Panc1 (cell line): ENCODE data around the gene NELFB. TPM values are rescaled to one million over a fixed set of nuclear protein-coding genes. Genes with fewer than 3 reads are reported as not detected.

Source experiments
- ATAC-seq: fragments of 200-7000 bp; cut with Tn5 transposase; 2 replicates; pipeline ENCODE4 v1.9.1; 2020; ENCODE audit warnings: mild to moderate bottlenecking, moderate library complexity
- BruUV-seq: library from RNA; stranded (reverse); fragments of 400-500 nt; replicated peaks from 2 replicates; lab custom pipeline; 2021; lab: Mats Ljungman, UMichigan
- CTCF ChIA-PET: fragments of 300-600 bp; sonication (Branson Sonifier 250); formaldehyde crosslinking; loops from one replicate; lab custom pipeline; 2022; ENCODE audit warnings: antibody characterized with exemption; lab: Charles Lee
- POLR2A ChIA-PET: fragments of 300-600 bp; sonication (Branson Sonifier 250); formaldehyde crosslinking; loops from one replicate; lab custom pipeline; 2022; ENCODE audit warnings: antibody characterized with exemption; lab: Charles Lee
- DNase-seq: peaks from one replicate; pipeline ENCODE4 v3.0.0-alpha.2; 2010; ENCODE audit warnings: low read depth, low spot score
- H3K27ac ChIP-seq: 2 replicates; pipeline ENCODE4 v1.5.1; 2011; ENCODE audit warnings: mild to moderate bottlenecking, low read length, inconsistent platforms
- H3K27me3 ChIP-seq: fragments of 200-500 bp; sonication (Bioruptor generic); 2 replicates; pipeline ENCODE4 v1.6.0; 2014; ENCODE audit warnings: low read length, inconsistent platforms; ENCODE audit not compliant: control insufficient read depth, insufficient read depth
- H3K36me3 ChIP-seq: fragments of 200-500 bp; sonication (Bioruptor generic); 2 replicates; pipeline ENCODE4 v1.5.1; 2014; ENCODE audit warnings: inconsistent platforms, mild to moderate bottlenecking, low read length, moderate library complexity; ENCODE audit not compliant: control insufficient read depth, insufficient read depth
- H3K4me1 ChIP-seq: 2 replicates; pipeline ENCODE4 v1.5.1; 2011; ENCODE audit warnings: inconsistent platforms, mild to moderate bottlenecking, low read length, moderate library complexity; ENCODE audit not compliant: control insufficient read depth, insufficient read depth
- H3K4me3 ChIP-seq, 2 experiments: 2 replicates each; pipeline ENCODE4 v1.5.1; 2011 to 2012; ENCODE audit warnings: low read depth in 2 of 2, low read length in 2 of 2, mild to moderate bottlenecking in 2 of 2, inconsistent platforms in 1 of 2, moderate library complexity in 1 of 2
- H3K9me3 ChIP-seq: fragments of 200-500 bp; sonication (Bioruptor generic); 2 replicates; pipeline ENCODE4 v1.5.1; 2014; ENCODE audit warnings: low read depth, mild to moderate bottlenecking, inconsistent platforms, low read length, moderate library complexity; ENCODE audit not compliant: control insufficient read depth, insufficient read depth
- CTCF ChIP-seq: fragments of 450-650 bp; IDR thresholded peaks from 2 replicates; pipeline ENCODE4 v1.5.1; 2017; ENCODE audit warnings: mild to moderate bottlenecking
- POLR2AphosphoS5 ChIP-seq: IDR thresholded peaks from 2 replicates; pipeline ENCODE4 v1.6.1; 2012; ENCODE audit warnings: mild to moderate bottlenecking, low read depth, low read length, moderate library complexity
- REST ChIP-seq, 2 experiments: IDR thresholded peaks; 2 replicates each; pipeline ENCODE4 v1.6.1; 2011 to 2012; ENCODE audit warnings: low read depth in 2 of 2, control low read depth in 1 of 2, low read length in 1 of 2, mild to moderate bottlenecking in 1 of 2, moderate library complexity in 1 of 2; ENCODE audit not compliant: insufficient read depth in 1 of 2
- SIN3A ChIP-seq: IDR thresholded peaks from 2 replicates; pipeline ENCODE4 v1.6.1; 2012; ENCODE audit warnings: low read depth, mild to moderate bottlenecking, low read length, moderate library complexity, borderline replicate concordance; ENCODE audit not compliant: insufficient read depth
- TCF7L2 ChIP-seq: IDR thresholded peaks from 2 replicates; pipeline ENCODE4 v1.6.1; 2011; ENCODE audit warnings: mild to moderate bottlenecking, low read depth, low read length, inconsistent platforms
- in situ Hi-C: cut with HindIII; loops from 2 replicates; pipeline ENCODE4 v1.10.0; 2016; ENCODE audit warnings: low sequenced_read_pairs, low pct_unique_long_range_greater_than_20kb
- intact Hi-C: fragments of 100-400 bp; cut with micrococcal nuclease; formaldehyde crosslinking; loops from one replicate; pipeline ENCODE4 v1.10.0; 2022; ENCODE audit not compliant: unreplicated experiment
- total RNA-seq: library from RNA; stranded (reverse); gene quantifications from one replicate; pipeline ENCODE4 v1.2.1, GENCODE V29; 2021; ENCODE audit not compliant: unreplicated experiment

The NELFB gene
- total RNA-seq, 1 experiment from 2014 or later: 62.4 TPM

- no peak for TF ChIP-seq REST (IDR thresholded peaks at IDR 0.05; ENCODE audit: insufficient read depth in 1 of 2, low read depth in 2 of 2, low read length in 1 of 2)
- TF ChIP-seq TCF7L2: no peak
- TF ChIP-seq POLR2AphosphoS5: no peak
- no peak for TF ChIP-seq SIN3A
- TF ChIP-seq CTCF: no peak; the same call in 1 of the 2 replicates
- in situ Hi-C loops (no loop called here), intact Hi-C loops (no loop called here)
- Histone ChIP-seq H3K4me1 (peaks cover 18% of the 10 kb centered on the region), H3K9me3 (no peaks in the 10 kb centered on the region), H3K27me3 (no peaks in the 10 kb centered on the region), H3K27ac (no peak overlapping the region), H3K36me3 (no peaks in the 10 kb centered on the region), H3K4me3 (no peak overlapping the region)
- BruUV-seq: no TSS peak
- ChIA-PET CTCF (interaction anchor here (0.7 kb wide), 3 partner anchors 46 to 467 kb away, joined by 5 to 8 read pairs (median 6); no protein-coding TSS in a partner anchor), POLR2A (no interaction called here)
- ATAC-seq (no peak), DNase-seq (no peak)
Measured at GRCh38 chr9:137233143-137233980, 21.8 kb upstream of the NELFB start.

GRCh38 chr9:137234055-137234697 lies 21.0 kb upstream of the NELFB start:
- Histone ChIP-seq H3K4me1 (peaks cover 26% of the 10 kb centered on the region), H3K36me3 (no peaks in the 10 kb centered on the region), H3K9me3 (no peaks in the 10 kb centered on the region), H3K4me3 (no peak overlapping the region), H3K27ac (no peak overlapping the region), H3K27me3 (no peaks in the 10 kb centered on the region)
- in situ Hi-C loops: no loop called here
- ATAC-seq (no peak), DNase-seq (no peak)
- ChIA-PET POLR2A (no interaction called here), CTCF (interaction anchor here (0.7 kb wide), 1 partner anchor 168 kb away, joined by 8 read pairs; no protein-coding TSS in a partner anchor)
- TF ChIP-seq SIN3A (no peak), REST (IDR thresholded peaks at IDR 0.05; ENCODE audit: insufficient read depth in 1 of 2, low read depth in 2 of 2, low read length in 1 of 2) (no peak), CTCF (no peak)
- intact Hi-C loops: no loop called here
- no TSS peak for BruUV-seq
